Endothelial cell of umbilical vein (primary cell): Measurements from ENCODE around the gene PARD3B. TPM values are rescaled to one million over a fixed set of nuclear protein-coding genes. Genes with fewer than 3 reads are reported as not detected.

ENCODE experiments used
- BruUV-seq: library from RNA; stranded (reverse); fragments of 400-500 nt; replicated peaks from 2 replicates; lab custom pipeline; 2021; lab: Mats Ljungman, UMichigan
- CTCF ChIA-PET: fragments of 300-600, 350-600 bp; sonication (Branson Sonifier 250); formaldehyde crosslinking; loops from one replicate; lab custom pipeline; 2021; ENCODE audit warnings: antibody characterized with exemption, inconsistent platforms; lab: Charles Lee
- POLR2A ChIA-PET: fragments of 300-600, 350-600 bp; sonication (Branson Sonifier 250); formaldehyde crosslinking; loops from one replicate; lab custom pipeline; 2021; ENCODE audit warnings: antibody characterized with exemption, inconsistent platforms; lab: Charles Lee
- DNase-seq: peaks from one replicate; pipeline ENCODE4 v3.0.0-alpha.2; 2011; ENCODE audit warnings: low read depth, low spot score
- FAIRE-seq: peaks from 2 replicates; lab custom pipeline; 2011; peaks lifted over from hg19 to GRCh38; lab: Jason Lieb, UNC
- H2AFZ ChIP-seq: 2 replicates; pipeline ENCODE4 v1.6.0; 2012; ENCODE audit warnings: low read depth, low read length, control low read depth, inconsistent platforms
- H3K27ac ChIP-seq: 2 replicates; pipeline ENCODE4 v1.5.1; 2011; ENCODE audit warnings: low read depth, mild to moderate bottlenecking, control low read depth, low read length, moderate library complexity; ENCODE audit not compliant: insufficient read depth
- H3K27me3 ChIP-seq, 2 experiments: 2 replicates each; pipeline versions ENCODE4 v1.6.0 to v1.6.1; 2011; ENCODE audit warnings: low read length in 2 of 2, mixed read lengths in 1 of 2; ENCODE audit not compliant: control insufficient read depth in 2 of 2, insufficient read depth in 2 of 2
- H3K36me3 ChIP-seq, 2 experiments: 2 replicates in 1 of 2; 3 replicates in 1 of 2; pipeline ENCODE4 v1.5.1; 2011; ENCODE audit warnings: low read length in 2 of 2, mild to moderate bottlenecking in 1 of 2, moderate library complexity in 1 of 2; ENCODE audit not compliant: control insufficient read depth in 2 of 2, insufficient read depth in 2 of 2; ENCODE audit errors: extremely low read depth in 1 of 2
- H3K4me1 ChIP-seq: 3 replicates; pipeline ENCODE4 v1.5.1; 2011; ENCODE audit warnings: mild to moderate bottlenecking, low read length; ENCODE audit not compliant: control insufficient read depth, insufficient read depth; ENCODE audit errors: extremely low read depth
- H3K4me2 ChIP-seq: 2 replicates; pipeline ENCODE4 v1.6.1; 2011; ENCODE audit warnings: low read length, control low read depth, mixed read lengths; ENCODE audit not compliant: insufficient read depth
- H3K4me3 ChIP-seq, 3 experiments: fragments of 200-600 bp in 1 of 3; sonication (generic), shearing (Covaris generic) in 1 of 3; replicated peaks in 1 of 3; 2 replicates each; pipeline ENCODE4 v1.5.1; 2011 to 2016; ENCODE audit warnings: control low read depth in 3 of 3, low read length in 3 of 3, mild to moderate bottlenecking in 2 of 3, inconsistent platforms in 1 of 3, low read depth in 1 of 3, moderate library complexity in 1 of 3; ENCODE audit not compliant: insufficient read depth in 1 of 3
- H3K79me2 ChIP-seq: 2 replicates; pipeline ENCODE4 v1.6.0; 2012; ENCODE audit warnings: low read length, inconsistent platforms; ENCODE audit not compliant: control insufficient read depth, insufficient read depth
- H3K9ac ChIP-seq: replicated peaks from 2 replicates; pipeline ENCODE3; 2011; ENCODE audit warnings: low read length, control low read depth; ENCODE audit not compliant: insufficient read depth; ENCODE audit errors: extremely low read depth
- H3K9me1 ChIP-seq: replicated peaks from 3 replicates; pipeline ENCODE4 v1.6.0; 2011; ENCODE audit warnings: mild to moderate bottlenecking, low read length; ENCODE audit not compliant: control insufficient read depth, insufficient read depth; ENCODE audit errors: extremely low read depth
- H3K9me3 ChIP-seq: replicated peaks from 2 replicates; pipeline ENCODE4 v1.5.1; 2012; ENCODE audit warnings: low read length, inconsistent platforms; ENCODE audit not compliant: control insufficient read depth, insufficient read depth
- H4K20me1 ChIP-seq: replicated peaks from 2 replicates; pipeline ENCODE3; 2011; ENCODE audit warnings: mild to moderate bottlenecking, low read length; ENCODE audit not compliant: control insufficient read depth, insufficient read depth; ENCODE audit errors: extremely low read depth
- EZH2 ChIP-seq: IDR thresholded peaks from 2 replicates; pipeline ENCODE4 v1.6.1; 2012; ENCODE audit warnings: borderline replicate concordance, low read depth, mild to moderate bottlenecking, moderate library complexity, low read length, inconsistent platforms; ENCODE audit not compliant: severe bottlenecking
- FOS ChIP-seq: IDR thresholded peaks from 2 replicates; pipeline ENCODE4 v1.6.1; 2011; ENCODE audit warnings: mild to moderate bottlenecking, low read length, moderate library complexity, borderline replicate concordance; ENCODE audit not compliant: insufficient read depth
- GATA2 ChIP-seq: IDR thresholded peaks from 2 replicates; pipeline ENCODE4 v1.7.0; 2011; ENCODE audit warnings: low read depth, mild to moderate bottlenecking, moderate library complexity, mixed read lengths, low read length; ENCODE audit not compliant: insufficient read length, insufficient read depth
- JUN ChIP-seq: IDR thresholded peaks from 2 replicates; pipeline ENCODE4 v1.6.1; 2011; ENCODE audit warnings: borderline replicate concordance, low read depth; ENCODE audit not compliant: insufficient read length, insufficient read depth
- MYC ChIP-seq: IDR thresholded peaks from one replicate; pipeline ENCODE4 v1.6.1; 2011; ENCODE audit warnings: mild to moderate bottlenecking, low read depth, low read length
- POLR2A ChIP-seq: IDR thresholded peaks from 2 replicates; pipeline ENCODE4 v1.6.1; 2012; ENCODE audit warnings: low read depth, mild to moderate bottlenecking, control low read depth, low read length
- POLR2AphosphoS5 ChIP-seq: IDR thresholded peaks from 2 replicates; pipeline ENCODE4 v1.6.1; 2012; ENCODE audit warnings: low read depth, mild to moderate bottlenecking, control low read depth, low read length, moderate library complexity; ENCODE audit not compliant: insufficient read depth
- dilution Hi-C: fragments of 300-500 bp; cut with MboI; formaldehyde crosslinking; loops from one replicate; pipeline ENCODE4 v1.15.0; 2019; ENCODE audit warnings: low sequenced_read_pairs; ENCODE audit not compliant: extremely low pct_ligation_motif_present
- intact Hi-C: fragments of 100-400 bp; cut with micrococcal nuclease; formaldehyde crosslinking; loops from one replicate; pipeline ENCODE4 v1.10.0; 2022
- polyA plus RNA-seq, 4 experiments: library from polyadenylated mRNA; depleted of rRNA in 3 of 4; stranded (reverse) in 3 of 4; unstranded in 1 of 4; fragments of >200 nt; gene quantifications; 2 replicates each; pipeline versions ENCODE4 v1.2.1 to v1.2.3, GENCODE V29; 2011 to 2012; ENCODE audit warnings: missing spikeins in 1 of 4
- total RNA-seq: library from RNA; stranded (reverse); gene quantifications from 2 replicates; pipeline ENCODE4 v1.2.3, GENCODE V29; 2021
- TF ChIP-seq, protein P1 (sequence below): IDR thresholded peaks from 2 replicates; pipeline ENCODE4 v1.6.1; 2011; ENCODE audit not compliant: insufficient read depth, insufficient read length
- TF ChIP-seq, protein P2 (sequence below), 2 donors: IDR thresholded peaks; 1 replicate in 1 of 2; 2 replicates in 1 of 2; pipeline ENCODE4 v1.5.1; 2011; ENCODE audit warnings: low read length in 2 of 2, mild to moderate bottlenecking in 2 of 2, moderate library complexity in 2 of 2, control low read depth in 1 of 2, inconsistent platforms in 1 of 2, low read depth in 1 of 2; ENCODE audit not compliant: insufficient read depth in 1 of 2; ENCODE audit errors: extremely low read depth in 1 of 2

PARD3B gene
- total and polyA plus RNA-seq, 2 donors (not counting 3 experiments of a cell fraction or from before 2014, with no cell fraction given), result 2.2 to 30.9 TPM

DNA sequence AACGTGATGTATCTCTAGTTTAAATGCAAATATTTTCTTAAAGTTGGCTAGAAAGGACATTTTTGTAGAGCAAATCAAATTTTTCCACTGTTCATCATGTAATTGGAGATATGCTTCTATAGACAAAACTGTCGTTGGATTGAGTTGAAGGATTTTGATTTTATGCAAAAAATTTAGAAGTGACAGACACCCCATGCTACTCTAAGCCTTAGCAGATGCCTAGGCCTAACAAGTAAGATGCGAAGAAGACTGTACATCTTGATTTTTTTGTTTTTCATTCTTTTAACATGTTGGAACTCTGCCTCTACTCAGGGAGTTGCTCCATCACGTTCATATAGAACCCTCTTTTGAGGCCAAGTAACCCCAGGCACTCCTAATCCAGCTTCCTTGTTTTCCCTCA, 331.0 kb downstream of the PARD3B start:
- FAIRE-seq (no peak), DNase-seq (no peak)
- Histone ChIP-seq H4K20me1 (no peaks in the 10 kb centered on the region), H3K9me3 (no peaks in the 10 kb centered on the region), H3K36me3 (no peaks in the 10 kb centered on the region), H3K9me1 (no peaks in the 10 kb centered on the region), H3K27ac (no peak overlapping the region), H3K4me3 (no peak overlapping the region), H3K27me3 (no peaks in the 10 kb centered on the region), H2AFZ (no peak overlapping the region), H3K4me1 (peaks cover 5% of the 10 kb centered on the region), H3K9ac (no peak overlapping the region), H3K4me2 (no peak overlapping the region), H3K79me2 (no peaks in the 10 kb centered on the region)
- ChIA-PET CTCF (interaction anchor here (1.0 kb wide), 1 partner anchor 799 kb away, joined by 3 read pairs; no protein-coding TSS in a partner anchor), POLR2A (no interaction called here)
- intact Hi-C loops, result loop anchor here (10.0 kb wide), 2 partner anchors 688 to 852 kb away; no protein-coding TSS in a partner anchor
- no TSS peak for BruUV-seq
- TF ChIP-seq, protein P1, sequence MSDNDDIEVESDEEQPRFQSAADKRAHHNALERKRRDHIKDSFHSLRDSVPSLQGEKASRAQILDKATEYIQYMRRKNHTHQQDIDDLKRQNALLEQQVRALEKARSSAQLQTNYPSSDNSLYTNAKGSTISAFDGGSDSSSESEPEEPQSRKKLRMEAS, result no peak
- TF ChIP-seq MYC, result no peak
- TF ChIP-seq POLR2AphosphoS5, result no peak
- no peak for TF ChIP-seq FOS
- TF ChIP-seq, protein P2, sequence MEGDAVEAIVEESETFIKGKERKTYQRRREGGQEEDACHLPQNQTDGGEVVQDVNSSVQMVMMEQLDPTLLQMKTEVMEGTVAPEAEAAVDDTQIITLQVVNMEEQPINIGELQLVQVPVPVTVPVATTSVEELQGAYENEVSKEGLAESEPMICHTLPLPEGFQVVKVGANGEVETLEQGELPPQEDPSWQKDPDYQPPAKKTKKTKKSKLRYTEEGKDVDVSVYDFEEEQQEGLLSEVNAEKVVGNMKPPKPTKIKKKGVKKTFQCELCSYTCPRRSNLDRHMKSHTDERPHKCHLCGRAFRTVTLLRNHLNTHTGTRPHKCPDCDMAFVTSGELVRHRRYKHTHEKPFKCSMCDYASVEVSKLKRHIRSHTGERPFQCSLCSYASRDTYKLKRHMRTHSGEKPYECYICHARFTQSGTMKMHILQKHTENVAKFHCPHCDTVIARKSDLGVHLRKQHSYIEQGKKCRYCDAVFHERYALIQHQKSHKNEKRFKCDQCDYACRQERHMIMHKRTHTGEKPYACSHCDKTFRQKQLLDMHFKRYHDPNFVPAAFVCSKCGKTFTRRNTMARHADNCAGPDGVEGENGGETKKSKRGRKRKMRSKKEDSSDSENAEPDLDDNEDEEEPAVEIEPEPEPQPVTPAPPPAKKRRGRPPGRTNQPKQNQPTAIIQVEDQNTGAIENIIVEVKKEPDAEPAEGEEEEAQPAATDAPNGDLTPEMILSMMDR (IDR thresholded peaks at IDR 0.05; ENCODE audit: extremely low read depth in 1 of 2, insufficient read depth in 1 of 2, low read depth in 1 of 2, low read length in 2 of 2), result no peak
- no peak for TF ChIP-seq EZH2
- TF ChIP-seq GATA2, result no peak
- no peak for TF ChIP-seq POLR2A
- no peak for TF ChIP-seq JUN
- dilution Hi-C loops, result no loop called here
